HG02884 (cell line): Measurements from ENCODE around the gene ZCCHC24.

Experiments
- ATAC-seq: cut with Tn5 transposase; IDR thresholded peaks from one replicate; pipeline ENCODE4 v1.9.1; 2021; ENCODE audit warnings: mild to moderate bottlenecking, moderate library complexity; ENCODE audit not compliant: unreplicated experiment

ZCCHC24 gene

DNA sequence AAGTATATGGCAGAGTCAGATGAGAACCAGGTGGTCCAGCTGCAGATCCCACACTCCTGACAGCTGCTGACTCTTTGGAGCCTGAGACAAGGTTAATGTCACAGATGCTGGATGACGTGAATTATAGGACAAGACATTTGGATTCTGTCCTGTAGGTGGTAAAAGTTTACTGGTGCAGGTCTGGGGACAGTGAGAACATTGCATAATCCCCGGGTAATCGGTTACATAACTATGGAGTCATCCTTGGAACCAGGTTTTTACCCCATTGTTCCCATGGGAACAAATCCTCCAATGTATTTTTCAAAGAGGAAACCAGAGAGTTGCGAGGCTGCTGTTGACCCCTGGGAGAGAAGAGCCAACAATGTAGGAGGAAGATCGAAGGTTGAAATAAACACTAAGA, 27.5 kb upstream of the ZCCHC24 start:
- no peak for ATAC-seq

DNA sequence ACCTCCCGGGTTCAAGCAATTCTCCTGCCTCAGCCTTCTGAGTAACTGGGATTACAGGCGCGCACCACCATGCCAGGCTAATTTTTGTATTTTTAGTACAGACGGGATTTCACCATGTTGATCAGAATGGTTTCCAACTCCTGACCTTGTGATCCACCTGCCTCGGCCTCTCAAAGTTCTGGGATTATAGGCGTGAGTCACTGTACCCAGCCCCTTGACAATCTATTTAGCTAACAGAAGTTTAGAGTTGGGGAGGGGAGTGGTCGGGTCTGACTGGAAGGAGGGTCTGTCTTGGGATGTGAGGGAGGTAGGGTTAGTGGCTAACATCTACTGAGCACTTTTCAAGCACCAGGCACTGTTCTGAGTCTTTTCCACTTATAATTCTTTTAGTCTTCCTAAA, 27.0 kb upstream of the ZCCHC24 start:
- no peak for ATAC-seq

DNA sequence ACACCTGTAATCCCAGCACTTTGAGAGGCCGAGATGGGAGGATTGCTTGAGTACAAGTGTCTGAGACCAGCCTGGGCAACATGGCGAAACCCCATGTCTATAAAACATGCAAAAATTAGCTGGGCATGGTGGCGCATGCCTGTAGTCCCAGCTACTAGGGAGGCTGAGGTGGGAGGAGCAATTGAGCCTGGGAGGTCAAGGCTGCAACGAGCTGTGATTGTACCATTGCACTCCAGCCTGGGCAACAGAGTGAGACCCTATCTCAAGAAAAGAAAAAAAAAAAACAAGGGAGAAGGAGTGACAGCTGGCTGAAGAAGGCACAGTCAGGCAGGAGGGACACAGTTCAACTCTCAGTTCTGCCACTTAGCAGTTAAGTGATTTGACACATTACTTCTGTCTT, 26.4 kb upstream of the ZCCHC24 start:
- no peak for ATAC-seq

DNA sequence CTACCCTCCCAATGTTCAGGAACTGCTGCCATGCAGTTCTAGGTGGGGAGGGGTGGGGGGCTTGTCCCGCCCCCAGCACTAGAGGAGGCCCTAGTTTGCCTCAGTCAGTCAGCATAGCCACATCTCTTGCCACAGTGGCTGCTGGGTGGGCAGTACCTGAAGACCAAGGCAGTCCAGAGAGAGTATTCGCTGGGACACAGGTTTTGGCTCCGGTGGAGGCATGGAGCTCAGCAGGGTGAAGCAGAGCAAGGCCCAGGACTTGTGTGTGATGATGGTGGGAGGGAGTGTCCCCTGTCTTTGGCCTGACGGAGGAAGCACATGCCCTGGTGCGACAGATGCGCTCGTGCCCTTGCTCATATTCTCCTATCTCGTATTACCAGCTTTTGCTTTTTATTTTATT, 24.7 kb upstream of the ZCCHC24 start:
- no peak for ATAC-seq

DNA sequence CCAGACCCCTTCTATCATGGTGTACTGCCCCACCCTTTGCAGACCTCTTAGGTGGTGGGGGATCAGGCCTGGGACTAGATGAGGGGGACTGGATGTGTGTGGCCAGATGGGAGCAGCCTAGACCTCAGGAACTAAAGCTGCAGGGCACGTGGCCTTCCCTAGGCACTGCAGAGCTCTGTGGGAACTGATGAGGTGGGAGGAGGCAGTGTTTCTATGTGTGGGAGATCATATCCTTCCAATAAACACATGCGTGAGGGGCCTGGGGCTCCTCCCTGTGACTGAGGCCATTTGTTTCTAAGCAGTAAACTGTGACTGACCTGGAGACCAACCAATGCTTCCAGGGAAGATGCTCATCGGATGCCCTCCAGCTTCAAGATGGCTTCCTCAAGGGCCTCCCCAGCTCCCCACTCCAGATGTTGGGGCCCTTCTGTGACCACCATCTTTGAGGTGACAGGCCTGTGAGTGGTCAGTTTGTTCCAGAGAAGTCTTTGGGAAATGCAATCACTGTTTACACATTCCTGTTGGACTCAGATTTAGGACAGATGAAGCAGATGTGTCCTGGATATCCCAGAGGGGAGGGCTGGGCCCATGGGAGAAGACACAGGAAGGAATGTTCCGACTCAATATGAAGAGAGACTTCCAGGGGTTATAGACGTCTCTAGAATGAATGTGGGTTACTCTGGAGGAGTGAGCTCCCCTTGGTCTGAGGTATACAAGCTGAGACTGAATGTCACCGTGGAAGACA, 23.6 kb upstream of the ZCCHC24 start:
- no peak for ATAC-seq

DNA sequence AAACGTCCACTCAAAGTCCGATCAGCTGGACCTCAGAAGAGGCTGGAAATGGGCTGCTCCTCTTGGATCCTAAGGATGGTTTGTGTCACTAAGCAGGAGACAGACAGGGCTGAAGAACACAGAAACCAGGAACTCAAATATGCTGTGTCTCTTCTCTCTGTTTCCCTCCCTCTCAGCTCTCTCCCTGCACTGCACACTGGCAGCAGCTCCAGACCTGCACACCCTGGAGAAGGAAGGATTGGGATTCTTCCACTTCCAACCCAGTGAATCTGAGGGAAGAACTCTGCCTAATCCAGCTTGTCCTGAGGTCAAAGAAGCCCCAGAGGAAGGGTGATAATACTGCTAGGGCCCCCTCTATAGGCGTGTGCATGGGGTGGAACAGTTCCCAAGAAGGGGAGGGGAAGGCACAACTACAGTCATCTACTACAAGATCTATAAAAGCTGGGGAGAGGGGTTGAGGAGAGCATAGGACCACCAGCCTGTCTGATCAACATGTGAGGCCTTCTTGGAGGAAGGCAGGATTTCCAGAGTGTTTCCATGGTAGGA, 22.7 kb upstream of the ZCCHC24 start:
- no peak for ATAC-seq

DNA sequence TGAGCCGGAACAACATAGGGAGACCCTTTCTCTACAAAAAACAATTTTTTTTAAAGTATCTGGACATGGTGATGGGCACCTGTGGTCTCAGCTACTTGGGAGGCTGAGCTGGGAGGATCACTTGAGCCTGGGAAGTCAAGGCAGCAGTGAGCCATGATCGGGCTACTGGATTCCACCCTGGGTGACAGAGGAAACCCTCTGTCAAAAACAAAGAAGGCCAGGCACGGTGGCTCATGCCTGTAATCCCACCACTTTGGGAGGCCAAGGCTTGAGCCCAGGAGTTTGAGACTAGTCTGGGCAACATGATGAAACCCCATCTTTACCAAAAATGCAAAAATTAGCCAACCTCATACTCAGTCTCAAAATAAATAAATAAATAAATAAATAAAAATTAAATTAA, 19.9 kb upstream of the ZCCHC24 start:
- no peak for ATAC-seq

DNA sequence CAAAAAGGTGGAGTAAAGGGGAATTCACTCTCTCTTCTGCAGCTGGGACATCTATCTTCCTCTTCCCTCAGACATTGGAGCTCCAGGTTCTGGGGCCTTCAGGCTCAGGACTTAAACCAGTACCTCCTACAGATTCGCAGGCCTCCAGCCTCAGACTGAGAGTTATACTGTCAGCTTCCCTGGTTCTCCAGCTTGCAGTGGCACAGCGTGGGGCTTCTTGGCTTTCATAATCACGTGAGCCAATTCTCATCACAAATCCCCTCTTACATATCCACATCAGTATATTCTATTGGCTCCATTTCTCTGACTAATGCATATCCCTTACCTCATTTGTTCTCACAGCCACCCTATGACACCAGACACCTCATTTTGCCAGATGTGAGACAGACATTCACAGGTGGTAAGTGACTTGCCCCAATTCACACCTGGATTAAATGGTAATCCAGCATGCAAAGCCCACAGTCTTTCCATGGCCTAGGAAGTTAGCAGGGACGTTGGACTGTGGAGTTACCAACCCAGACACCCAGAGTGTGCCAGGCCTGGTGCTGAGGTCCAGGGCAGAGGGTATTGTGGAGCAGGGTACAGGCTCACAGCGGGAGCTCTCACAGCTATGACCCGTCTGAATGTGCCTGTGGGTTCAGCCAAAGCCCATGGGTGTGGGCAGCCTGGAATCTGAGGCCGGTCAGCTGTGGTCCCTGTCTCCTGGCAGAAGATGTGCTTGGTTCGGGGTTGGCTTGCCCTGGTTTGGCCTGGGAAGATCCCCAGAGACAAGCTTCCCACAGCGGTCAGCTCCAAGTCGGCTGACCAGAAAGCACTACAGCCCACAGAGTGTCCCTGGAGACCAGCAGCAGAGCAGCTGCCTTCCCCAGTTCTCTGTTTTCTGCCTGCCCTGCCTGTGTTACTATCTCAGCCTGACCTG, 18.4 kb upstream of the ZCCHC24 start:
- ATAC-seq, result no peak

DNA sequence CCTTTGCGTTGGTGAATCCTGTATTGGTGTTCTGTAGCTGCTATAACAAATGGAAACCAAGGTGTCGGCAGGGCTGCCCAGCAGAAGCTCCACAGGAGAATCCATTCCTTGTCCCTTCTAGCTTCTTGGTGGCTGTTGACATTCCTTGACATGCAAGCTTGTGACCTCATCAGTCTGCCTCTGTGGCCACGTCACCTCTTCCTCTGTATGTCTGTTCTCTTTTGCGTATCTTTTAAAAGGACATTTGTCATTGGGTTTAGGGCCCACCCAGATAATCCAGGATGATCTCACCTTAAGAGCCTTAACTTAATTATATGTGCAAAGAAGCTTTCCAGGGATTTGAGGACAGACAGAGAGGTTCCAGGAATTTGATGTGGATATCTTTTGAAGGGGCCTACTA, 15.3 kb upstream of the ZCCHC24 start:
- ATAC-seq, result no peak

DNA sequence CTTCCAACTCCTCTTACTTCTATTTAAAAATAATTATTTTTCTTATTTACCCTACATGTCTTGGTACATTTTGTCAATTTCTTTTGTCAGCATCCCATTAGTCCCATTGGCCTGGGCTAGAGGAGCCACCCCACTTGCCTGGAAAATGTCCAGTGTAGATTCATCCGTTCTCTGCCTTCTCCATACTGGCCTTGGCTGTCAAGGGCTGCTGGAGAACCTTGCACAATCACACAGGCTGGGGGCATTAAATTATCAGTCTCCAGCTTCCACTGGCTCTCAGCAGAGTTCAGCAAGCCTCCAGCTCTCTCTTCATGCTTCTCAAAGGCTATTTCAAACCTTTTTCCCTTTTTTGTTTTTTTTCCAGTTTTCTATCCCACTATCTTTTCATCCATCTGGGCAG, 13.8 kb upstream of the ZCCHC24 start:
- no peak for ATAC-seq

DNA sequence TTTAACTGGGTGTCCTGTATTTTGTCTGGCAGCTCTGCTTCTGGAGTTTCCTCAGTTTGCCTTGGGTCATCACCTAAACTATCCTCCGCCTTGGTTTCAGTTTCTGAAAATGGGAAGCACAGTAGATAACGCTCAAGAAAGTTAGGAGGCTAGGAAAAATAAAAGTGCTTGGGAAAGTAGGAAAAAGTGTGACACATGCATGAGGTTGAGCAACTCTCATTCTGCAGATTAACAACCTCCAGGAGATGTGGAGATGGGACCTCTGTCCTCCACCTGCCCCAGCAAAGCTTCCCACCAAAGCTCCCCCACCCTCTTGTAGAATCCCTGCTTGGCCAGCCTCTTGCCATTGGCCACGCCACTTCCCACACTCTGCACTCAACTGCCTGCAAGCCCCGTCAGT, 13.1 kb upstream of the ZCCHC24 start:
- no peak for ATAC-seq

DNA sequence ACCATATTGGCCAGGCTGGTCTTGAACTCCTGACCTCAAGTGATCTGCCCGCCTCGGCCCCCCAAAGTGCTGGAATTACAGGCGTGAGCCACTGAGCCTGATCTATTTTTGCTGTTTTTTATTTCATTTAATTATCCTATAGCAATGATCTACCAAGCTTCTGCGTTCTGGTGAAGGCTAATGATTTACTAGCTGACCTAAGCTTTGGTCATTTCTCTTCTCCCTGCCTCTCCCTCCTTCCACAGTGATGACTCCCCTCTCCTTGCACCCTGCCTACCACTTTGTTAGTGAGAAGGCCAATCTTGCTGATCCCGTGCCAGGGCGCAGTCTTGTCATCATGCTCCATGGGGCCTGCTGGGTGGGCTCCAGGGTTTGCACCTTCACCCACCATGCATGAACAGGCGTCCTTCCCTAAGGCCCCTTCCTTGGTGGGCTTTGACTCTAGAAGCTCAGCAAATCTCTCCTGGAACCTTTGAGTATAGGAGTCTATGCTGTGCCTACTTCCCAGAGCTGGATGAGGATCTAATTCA, 11.9 kb upstream of the ZCCHC24 start:
- ATAC-seq, result no peak

DNA sequence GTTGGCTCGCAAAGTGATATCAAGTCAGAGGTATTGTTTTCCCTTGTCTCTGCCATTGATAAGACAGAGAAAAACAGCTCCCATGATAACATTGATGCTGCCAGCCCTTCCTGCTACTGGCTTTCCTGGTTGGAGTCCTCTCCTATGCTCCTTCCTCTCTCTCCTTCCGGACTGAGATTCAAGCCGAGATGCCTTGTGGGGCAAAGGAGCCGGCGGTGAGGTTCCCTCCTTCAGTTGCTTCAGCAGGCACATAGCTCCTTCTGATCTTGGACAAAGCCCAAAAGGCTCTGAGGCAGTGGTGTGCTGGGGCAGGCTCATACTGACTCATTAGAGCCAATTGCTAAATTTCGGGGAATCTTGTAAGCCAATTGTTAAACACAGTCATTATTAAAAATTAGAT, 8.8 kb upstream of the ZCCHC24 start:
- no peak for ATAC-seq

DNA sequence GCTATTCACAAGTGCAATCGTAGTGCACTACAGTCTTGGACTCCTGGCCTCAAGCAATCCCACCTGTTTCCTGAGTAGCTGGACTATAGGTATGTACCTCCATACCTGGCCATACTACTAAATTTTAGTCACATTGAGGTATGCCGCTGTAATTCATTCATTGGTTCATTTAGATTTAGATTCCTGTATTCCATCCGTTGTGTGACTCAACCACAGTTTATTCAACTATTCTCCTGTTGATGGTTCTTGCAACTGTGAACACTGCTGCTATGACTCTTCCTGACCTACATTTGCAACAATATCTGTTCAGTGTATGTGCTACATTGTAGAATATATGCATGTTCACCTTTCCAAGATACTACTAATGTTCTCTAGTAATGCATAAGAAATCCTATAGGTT, 8.0 kb upstream of the ZCCHC24 start:
- ATAC-seq, result no peak

DNA sequence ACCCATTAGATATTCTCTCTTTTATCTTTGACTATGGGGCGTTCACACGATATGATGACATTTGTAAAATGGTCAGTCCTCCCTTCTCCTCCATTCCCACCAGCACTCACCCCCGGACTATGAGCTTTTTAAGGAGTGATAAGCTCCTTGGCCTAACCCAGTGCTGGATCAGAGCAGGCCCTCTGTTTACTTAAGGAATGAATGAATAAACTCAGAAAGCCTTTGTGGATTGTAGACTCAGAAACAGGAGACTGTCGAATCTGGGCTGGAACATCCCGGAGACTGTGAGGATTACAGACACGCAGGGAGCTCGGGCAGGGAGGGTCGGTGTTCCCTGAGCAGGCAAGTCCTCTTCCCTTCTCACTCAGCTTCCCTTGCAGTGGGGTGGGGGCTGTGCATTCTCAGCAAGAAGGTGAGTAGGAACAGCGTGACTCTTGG, 6.8 kb upstream of the ZCCHC24 start:
- ATAC-seq, result no peak

DNA sequence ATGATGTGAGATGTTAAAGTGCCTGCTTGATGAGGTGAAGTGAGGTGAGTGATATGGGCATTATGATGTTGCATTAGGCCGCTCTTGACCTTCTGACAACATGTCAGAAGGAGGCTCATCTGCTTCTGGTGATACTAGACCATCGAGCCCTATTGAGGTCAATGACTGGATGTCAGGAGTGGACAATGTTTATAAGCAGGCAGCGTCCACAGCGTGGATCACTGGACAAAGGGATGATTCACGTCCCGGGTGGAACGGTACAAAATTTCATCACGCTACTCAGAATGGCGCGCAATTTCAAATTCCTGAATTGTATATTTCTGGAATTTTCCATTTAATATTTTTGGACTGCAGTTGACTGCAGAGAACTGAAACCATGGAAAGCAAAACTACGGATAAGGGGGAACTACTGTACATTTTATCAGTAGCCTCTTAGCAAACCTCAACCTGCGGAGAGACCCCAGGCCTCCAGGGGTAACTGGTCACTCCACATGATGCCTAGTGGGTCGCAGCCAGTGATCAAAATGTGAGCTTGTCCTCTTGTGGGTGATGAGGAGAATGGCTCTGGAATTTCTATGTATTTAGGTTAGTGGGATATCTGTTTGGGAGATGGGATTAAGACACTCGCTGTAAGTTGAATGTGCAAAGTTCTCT, 5.7 kb upstream of the ZCCHC24 start:
- no peak for ATAC-seq

DNA sequence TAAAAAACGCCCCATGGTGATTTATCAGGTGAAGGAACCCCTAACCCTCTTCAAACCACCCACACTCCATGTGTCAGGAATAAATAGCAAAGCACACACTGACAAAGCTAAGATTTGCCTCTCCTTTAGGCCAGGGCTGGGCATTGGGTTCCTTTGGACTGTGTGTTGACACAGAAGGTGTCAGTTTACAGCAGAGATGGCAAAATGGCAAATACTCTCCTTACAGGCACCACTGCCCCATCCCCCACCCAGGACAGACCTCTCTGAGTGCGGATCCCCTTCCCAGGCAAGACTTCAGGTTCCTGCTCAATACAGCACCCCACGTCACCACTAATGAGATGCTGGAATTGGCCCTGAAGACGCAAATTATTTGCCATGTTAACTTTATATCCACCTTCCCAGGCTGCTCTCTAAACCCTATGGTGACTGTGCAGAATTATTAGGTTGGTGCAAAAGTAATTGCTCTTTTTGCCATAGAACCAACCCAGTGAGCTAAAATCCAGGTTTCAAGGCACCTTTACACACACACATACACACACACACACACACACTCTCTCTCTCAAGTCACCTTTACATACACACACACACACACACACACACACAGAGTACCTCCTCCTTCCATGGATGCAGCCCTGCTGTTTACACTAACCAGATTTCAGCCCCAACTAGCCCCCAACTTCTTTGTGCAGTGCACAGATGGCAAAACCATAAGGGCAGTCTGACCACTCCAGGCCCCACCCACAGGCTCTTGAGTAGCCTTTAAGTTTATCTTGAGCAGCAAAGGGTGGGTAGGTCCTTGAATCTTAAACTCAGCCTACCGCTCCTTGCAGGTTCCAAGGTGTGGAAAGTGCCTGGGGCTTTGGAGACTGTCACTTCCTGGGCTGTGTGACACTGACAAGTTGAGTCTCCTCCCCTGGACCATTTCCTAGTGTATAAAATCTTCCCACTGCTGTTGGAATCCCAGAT, 4.0 kb upstream of the ZCCHC24 start:
- ATAC-seq, result no peak

DNA sequence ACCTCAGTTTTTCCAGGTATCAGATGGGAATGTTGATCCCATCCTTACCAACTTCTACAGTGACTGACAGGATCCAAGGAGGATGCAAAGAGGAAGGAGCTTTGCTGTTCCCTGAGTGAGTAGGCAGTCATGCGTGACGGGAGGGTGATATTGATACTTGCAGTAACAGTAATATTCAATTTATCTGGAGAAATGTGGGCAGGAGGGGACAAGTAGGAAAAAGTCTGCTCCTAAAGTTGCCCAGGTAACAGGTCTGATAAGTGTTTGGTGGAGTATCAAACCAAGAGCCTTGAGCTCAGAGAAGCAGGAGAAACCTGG, 3.3 kb upstream of the ZCCHC24 start:
- no peak for ATAC-seq

DNA sequence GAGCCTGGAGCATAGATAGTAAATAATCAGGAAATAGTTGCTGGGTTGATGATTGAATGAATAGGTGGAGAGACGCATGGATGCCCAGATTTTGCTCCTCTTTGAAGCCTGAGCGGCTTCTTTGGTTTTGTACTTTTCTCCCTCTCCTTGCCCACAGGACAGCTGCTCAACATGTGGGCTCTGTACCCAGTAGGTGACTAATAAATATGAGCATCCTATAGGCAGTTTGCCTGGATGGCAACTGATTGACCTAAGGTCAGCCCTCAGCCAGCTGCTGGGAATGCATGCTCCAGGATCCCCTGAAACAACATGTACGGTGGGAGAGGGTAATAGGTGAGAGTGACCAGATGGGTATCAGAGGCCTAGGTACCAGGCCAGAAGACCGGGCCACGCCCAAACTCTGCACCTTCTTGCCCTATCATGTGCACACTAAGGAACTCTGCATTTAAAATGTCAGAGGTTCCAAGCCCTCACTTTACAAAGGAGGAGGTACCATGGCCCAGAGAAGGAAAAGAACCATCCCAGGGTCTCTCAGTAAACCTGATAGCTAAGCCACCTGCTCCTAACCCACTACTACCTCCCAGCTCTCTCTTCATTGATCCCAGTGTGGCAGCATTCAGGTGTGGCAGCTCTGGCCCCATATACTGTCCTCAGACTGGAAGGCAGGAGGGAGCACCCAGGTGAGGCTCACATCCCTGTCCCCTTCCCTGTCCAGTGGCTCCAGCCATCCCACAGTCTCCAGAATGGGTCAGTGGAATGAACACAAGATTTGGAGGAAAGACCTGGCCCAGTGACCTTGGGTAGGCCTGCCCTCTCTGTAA, 2.7 kb upstream of the ZCCHC24 start:
- no peak for ATAC-seq
